ENCODE results near the gene TBX5. TPM values are rescaled to one million over a fixed set of nuclear protein-coding genes. Genes with fewer than 3 reads are reported as not detected.

TBX5 gene
- total RNA-seq, 6 donors from 2014 or later: 9.7 to 24.0 (median 17.9) TPM

GRCh38 chr12:114409852-114410600 is 4.1 kb upstream of the TBX5 start:
- peak overlapping the region; percentile 77 to 89 (median 86) for H3K27ac ChIP-seq

GRCh38 chr12:114408886-114409851 is 3.2 kb upstream of the TBX5 start:
- WGBS, 2 donors: 4% methylated on average over 39 to 65 of the region's 71 CpGs
- Histone ChIP-seq H3K4me1 (peaks cover 0 to 14% (median 10%) of the 10 kb centered on the region in 4 donors), H3K27ac (peak overlapping the region; percentile 77 to 89 (median 86)), H3K4me3 (peak overlapping the region; percentile 6 to 53 (median 45)), H3K36me3 (no peaks in the 10 kb centered on the region), H3K27me3 (peaks cover 0 to 51% (median 20%) of the 10 kb centered on the region in 4 donors), H3K9me3 (no peaks in the 10 kb centered on the region)
- DNase-seq (peak in 1 of 2 donors; percentile 85), ATAC-seq (ENCODE audit: low FRiP score in 2 of 2) (peak; percentile 6 to 59)
- TF ChIP-seq POLR2AphosphoS5 (IDR thresholded peaks at IDR 0.05) (no peak), POLR2A (IDR thresholded peaks at IDR 0.05) (no peak), EP300 (IDR thresholded peaks at IDR 0.05) (no peak), CTCF (IDR thresholded peaks at IDR 0.05) (no peak)

More at GRCh38 chr12:114409852-114410600, 4.1 kb upstream of the TBX5 start:
- TF ChIP-seq CTCF (IDR thresholded peaks at IDR 0.05): no peak
- no peak for TF ChIP-seq POLR2A (IDR thresholded peaks at IDR 0.05)
- TF ChIP-seq EP300 (IDR thresholded peaks at IDR 0.05): no peak
- TF ChIP-seq POLR2AphosphoS5 (IDR thresholded peaks at IDR 0.05): no peak
- H3K36me3 ChIP-seq: no peaks in the 10 kb centered on the region
- H3K27me3 ChIP-seq: peaks cover 0 to 45% (median 19%) of the 10 kb centered on the region in 4 donors
- peaks cover 0 to 14% (median 10%) of the 10 kb centered on the region in 4 donors for H3K4me1 ChIP-seq
- no peaks in the 10 kb centered on the region for H3K9me3 ChIP-seq
- no peak for DNase-seq
- peak overlapping the region in 3 of 4 donors; percentile 37 to 53 (median 53) for H3K4me3 ChIP-seq
- no peak for ATAC-seq (ENCODE audit: low FRiP score in 2 of 2)
- WGBS, 2 donors: 13 to 16% methylated on average over 12 of the region's 12 CpGs

- Histone ChIP-seq H3K27me3 (peaks cover 0 to 56% (median 18%) of the 10 kb centered on the region in 4 donors), H3K4me3 (peak overlapping the region in 3 of 4 donors; percentile 37 to 53 (median 53)), H3K27ac (peak overlapping the region; percentile 77 to 89 (median 86)), H3K4me1 (peaks cover 0 to 14% (median 10%) of the 10 kb centered on the region in 4 donors), H3K36me3 (no peaks in the 10 kb centered on the region), H3K9me3 (no peaks in the 10 kb centered on the region)
- TF ChIP-seq POLR2AphosphoS5 (IDR thresholded peaks at IDR 0.05): no peak
- TF ChIP-seq EP300 (IDR thresholded peaks at IDR 0.05): no peak
- TF ChIP-seq POLR2A (IDR thresholded peaks at IDR 0.05): no peak
- TF ChIP-seq CTCF (IDR thresholded peaks at IDR 0.05): no peak
- DNase-seq (peak in 1 of 2 donors; percentile 42), ATAC-seq (ENCODE audit: low FRiP score in 2 of 2) (no peak)
- WGBS, 2 donors: 7 to 10% methylated on average over 21 of the region's 21 CpGs
Observed at GRCh38 chr12:114408471-114408885, 2.5 kb upstream of the TBX5 start.

GRCh38 chr12:114407842-114408411 is 2.0 kb upstream of the TBX5 start:
- Histone ChIP-seq H3K4me3 (peak overlapping the region in 3 of 4 donors; percentile 37 to 53 (median 53)), H3K36me3 (no peaks in the 10 kb centered on the region), H3K27me3 (peaks cover 0 to 62% (median 20%) of the 10 kb centered on the region in 4 donors), H3K9me3 (no peaks in the 10 kb centered on the region), H3K27ac (peak overlapping the region; percentile 77 to 89 (median 86)), H3K4me1 (peaks cover 0 to 14% (median 10%) of the 10 kb centered on the region in 4 donors)
- DNase-seq (peak in 1 of 2 donors; percentile 84), ATAC-seq (ENCODE audit: low FRiP score in 2 of 2) (no peak)
- 11 to 13% methylated on average over 28 to 31 of the region's 31 CpGs for WGBS, 2 donors
- TF ChIP-seq POLR2AphosphoS5 (IDR thresholded peaks at IDR 0.05): peak in 1 of 2 donors; percentile 60
- TF ChIP-seq CTCF (IDR thresholded peaks at IDR 0.05): no peak
- no peak for TF ChIP-seq EP300 (IDR thresholded peaks at IDR 0.05)
- peak in 2 of 4 donors; percentile 14 to 21 for TF ChIP-seq POLR2A (IDR thresholded peaks at IDR 0.05)
